Neutrophil (primary cell): Measurements from ENCODE around the gene GPR75.

Source experiments
- H3K27ac ChIP-seq: fragments of 200-600 bp; sonication (generic); 2 replicates; pipeline ENCODE4 v1.5.1; 2016; ENCODE audit warnings: mild to moderate bottlenecking, moderate library complexity
- H3K27me3 ChIP-seq: fragments of 200-600 bp; sonication (generic); 2 replicates; pipeline ENCODE4 v1.6.0; 2016; ENCODE audit warnings: mild to moderate bottlenecking
- H3K36me3 ChIP-seq: fragments of 200-600 bp; sonication (generic); 2 replicates; pipeline ENCODE4 v1.5.1; 2017
- H3K4me1 ChIP-seq, 2 experiments: fragments of 200-600 bp in 1 of 2; sonication (generic) in 1 of 2; 1 replicate in 1 of 2; 2 replicates in 1 of 2; pipeline versions ENCODE4 v1.5.1 to v1.6.1; 2013 to 2016; ENCODE audit warnings: low read depth in 1 of 2, low read length in 1 of 2, mild to moderate bottlenecking in 1 of 2, moderate library complexity in 1 of 2; ENCODE audit not compliant: control insufficient read depth in 1 of 2, insufficient read depth in 1 of 2
- H3K4me3 ChIP-seq, 2 experiments: fragments of 200-600 bp in 1 of 2; sonication (generic) in 1 of 2; 1 replicate in 1 of 2; 2 replicates in 1 of 2; pipeline ENCODE4 v1.5.1; 2013 to 2016; ENCODE audit warnings: low read depth in 1 of 2, low read length in 1 of 2, mild to moderate bottlenecking in 1 of 2, moderate library complexity in 1 of 2
- H3K9me3 ChIP-seq: fragments of 200-600 bp; sonication (generic); 2 replicates; pipeline ENCODE4 v1.5.1; 2016
- TF ChIP-seq, protein P1 (sequence below): fragments of 200-600 bp; sonication (generic); IDR thresholded peaks from 2 replicates; pipeline ENCODE4 v1.5.1; 2016; ENCODE audit warnings: antibody characterized with exemption

GPR75 gene

DNA sequence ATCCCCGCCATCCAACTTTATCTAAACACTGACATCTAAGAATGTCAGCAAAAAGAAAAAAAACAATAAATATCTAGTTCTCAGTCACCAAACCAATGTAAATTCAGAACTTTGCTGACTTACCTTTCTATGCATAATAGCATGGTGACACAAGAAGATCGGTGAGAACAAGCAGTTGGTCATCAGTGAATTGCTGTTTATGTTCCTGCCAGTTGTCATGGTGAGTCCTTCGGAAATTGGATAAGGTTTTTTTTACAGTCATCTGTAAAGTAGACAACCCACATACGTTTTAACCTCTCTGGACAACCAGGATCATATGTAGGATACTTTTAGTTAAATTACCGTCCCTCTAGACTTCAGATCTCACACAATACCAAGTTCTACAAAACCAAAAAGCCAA lies 6.2 kb upstream of the GPR75 start:
- Histone ChIP-seq H3K9me3 (no peaks in the 10 kb centered on the region), H3K4me3 (no peak overlapping the region), H3K27me3 (no peaks in the 10 kb centered on the region), H3K4me1 (no peaks in the 10 kb centered on the region), H3K27ac (no peak overlapping the region), H3K36me3 (peaks cover 57% of the 10 kb centered on the region)
- TF ChIP-seq, protein P1, sequence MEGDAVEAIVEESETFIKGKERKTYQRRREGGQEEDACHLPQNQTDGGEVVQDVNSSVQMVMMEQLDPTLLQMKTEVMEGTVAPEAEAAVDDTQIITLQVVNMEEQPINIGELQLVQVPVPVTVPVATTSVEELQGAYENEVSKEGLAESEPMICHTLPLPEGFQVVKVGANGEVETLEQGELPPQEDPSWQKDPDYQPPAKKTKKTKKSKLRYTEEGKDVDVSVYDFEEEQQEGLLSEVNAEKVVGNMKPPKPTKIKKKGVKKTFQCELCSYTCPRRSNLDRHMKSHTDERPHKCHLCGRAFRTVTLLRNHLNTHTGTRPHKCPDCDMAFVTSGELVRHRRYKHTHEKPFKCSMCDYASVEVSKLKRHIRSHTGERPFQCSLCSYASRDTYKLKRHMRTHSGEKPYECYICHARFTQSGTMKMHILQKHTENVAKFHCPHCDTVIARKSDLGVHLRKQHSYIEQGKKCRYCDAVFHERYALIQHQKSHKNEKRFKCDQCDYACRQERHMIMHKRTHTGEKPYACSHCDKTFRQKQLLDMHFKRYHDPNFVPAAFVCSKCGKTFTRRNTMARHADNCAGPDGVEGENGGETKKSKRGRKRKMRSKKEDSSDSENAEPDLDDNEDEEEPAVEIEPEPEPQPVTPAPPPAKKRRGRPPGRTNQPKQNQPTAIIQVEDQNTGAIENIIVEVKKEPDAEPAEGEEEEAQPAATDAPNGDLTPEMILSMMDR: no peak

DNA sequence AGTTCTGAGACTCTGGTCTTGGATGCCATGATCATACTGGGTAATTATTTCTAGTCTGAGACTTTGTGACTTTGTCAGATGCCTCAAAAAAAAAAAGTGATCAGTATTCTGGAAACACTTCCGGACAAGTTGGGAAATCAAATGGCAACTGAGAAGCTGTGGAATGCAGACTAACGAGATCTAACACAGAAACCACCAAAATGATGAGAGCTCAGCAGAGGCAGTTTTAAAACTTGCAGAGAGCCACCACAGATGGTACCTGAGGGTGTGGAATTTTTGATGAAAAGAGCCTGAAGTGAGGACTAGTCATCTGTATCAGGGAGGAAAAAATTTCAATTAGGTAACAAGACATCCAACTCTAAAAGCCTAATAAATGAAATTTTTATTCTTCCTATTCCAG lies 5.5 kb upstream of the GPR75 start:
- Histone ChIP-seq H3K9me3 (no peaks in the 10 kb centered on the region), H3K27ac (no peak overlapping the region), H3K36me3 (peaks cover 52% of the 10 kb centered on the region), H3K4me3 (no peak overlapping the region), H3K4me1 (no peaks in the 10 kb centered on the region), H3K27me3 (no peaks in the 10 kb centered on the region)
- TF ChIP-seq, protein P1: no peak

DNA sequence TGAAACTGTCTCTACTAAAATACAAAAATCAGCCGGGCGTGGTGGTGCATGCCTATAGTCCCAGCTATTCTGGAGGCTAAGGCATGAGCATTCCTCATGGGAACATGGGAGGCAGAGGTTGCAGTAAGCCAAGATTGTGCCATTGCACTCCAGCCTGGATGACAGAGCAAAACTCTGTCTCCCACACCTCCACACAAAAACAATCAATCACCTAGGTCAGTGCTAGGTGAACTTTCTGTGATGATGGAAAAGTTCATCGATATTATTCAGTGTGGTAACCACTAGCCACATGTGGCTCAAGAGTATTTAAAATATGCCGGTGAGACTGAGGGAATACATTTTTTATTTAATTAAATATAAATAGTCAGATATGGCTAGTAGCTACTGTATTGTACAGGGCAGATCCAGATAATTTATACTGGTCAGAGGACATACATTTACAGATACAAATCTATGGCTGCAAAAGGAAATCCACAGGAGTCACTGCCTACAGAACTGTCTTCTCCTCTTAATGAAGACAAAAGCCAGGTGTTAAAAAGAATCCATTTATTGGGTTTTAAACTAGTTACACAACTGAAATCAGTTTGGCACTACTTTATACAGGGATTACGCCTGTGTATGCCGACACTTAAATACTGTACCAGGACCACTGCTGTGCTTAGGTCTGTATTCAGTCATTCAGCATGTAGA lies 3.9 kb upstream of the GPR75 start:
- Histone ChIP-seq H3K27ac (no peak overlapping the region), H3K4me3 (no peak overlapping the region), H3K36me3 (peaks cover 59% of the 10 kb centered on the region), H3K4me1 (no peaks in the 10 kb centered on the region), H3K27me3 (no peaks in the 10 kb centered on the region), H3K9me3 (no peaks in the 10 kb centered on the region)
- TF ChIP-seq, protein P1: no peak

DNA sequence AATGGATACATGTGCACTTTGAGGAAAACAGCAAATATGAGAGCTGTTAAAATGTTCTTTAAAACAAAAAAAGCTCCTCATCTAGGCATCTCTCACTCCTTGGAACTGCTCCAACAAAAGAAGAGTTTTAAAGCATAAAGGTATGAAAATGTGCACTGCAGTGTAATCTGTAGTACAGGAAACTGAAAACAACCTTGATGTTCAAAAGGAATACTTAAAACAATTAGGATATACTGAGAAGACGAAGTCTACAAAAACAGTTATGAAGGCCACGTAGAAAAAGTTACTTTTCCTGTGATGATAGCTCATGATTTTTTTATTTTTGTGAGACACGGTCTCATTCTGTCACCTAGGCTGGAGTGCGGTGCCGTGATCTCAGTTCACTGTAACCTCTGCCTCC lies 2.1 kb upstream of the GPR75 start:
- H3K9me3 ChIP-seq: no peaks in the 10 kb centered on the region
- H3K27ac ChIP-seq: no peak overlapping the region
- no peak overlapping the region for H3K4me3 ChIP-seq
- TF ChIP-seq, protein P1: no peak
- no peaks in the 10 kb centered on the region for H3K4me1 ChIP-seq
- H3K27me3 ChIP-seq: no peaks in the 10 kb centered on the region
- peaks cover 50% of the 10 kb centered on the region for H3K36me3 ChIP-seq

DNA sequence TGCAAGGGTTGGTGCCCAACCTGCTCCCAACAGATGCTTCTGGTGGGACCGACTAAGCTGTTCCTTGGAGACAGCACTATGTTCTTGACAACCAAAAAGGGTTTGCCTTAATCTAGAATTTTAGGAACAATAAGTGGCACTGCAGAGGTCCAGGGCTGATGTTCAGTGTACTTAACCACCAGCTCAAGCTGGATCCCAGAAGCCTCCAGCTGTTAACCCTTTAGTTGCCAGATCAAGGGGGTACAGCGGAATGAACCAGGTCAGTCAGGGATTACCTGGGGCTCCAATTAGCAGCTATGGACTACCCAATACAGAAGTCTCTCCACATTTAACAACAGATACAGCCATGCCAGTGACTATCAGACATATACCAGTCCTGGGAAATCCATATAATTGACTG lies 3.5 kb downstream of the GPR75 start:
- H3K36me3 ChIP-seq: peaks cover 23% of the 10 kb centered on the region

More for the DNA sequence above, 3.5 kb downstream of the GPR75 start:
- Histone ChIP-seq H3K27ac (no peak overlapping the region), H3K9me3 (no peaks in the 10 kb centered on the region), H3K4me1 (no peaks in the 10 kb centered on the region), H3K27me3 (no peaks in the 10 kb centered on the region), H3K4me3 (no peak overlapping the region)
- TF ChIP-seq, protein P1: no peak
